Measurements from ENCODE around the gene USP5.
"Not testable (repeated sequence)": the region's sequence is repeated elsewhere in the genome, so short reads cannot be mapped to it uniquely, and the experiment has no call there.

Gene USP5

GRCh38 chr12:6904280-6905276 lies 52.6 kb downstream of the USP5 start, which contains the start of gene LRRC23:
LRRC23 (plus strand) TSS chr12:6904822; CDS start chr12:6905634, 812 bp downstream.
- TF ChIP-seq CTCF (IDR thresholded peaks at IDR 0.05; ENCODE audit: insufficient read depth, low read depth, low read length, missing control alignments) = no peak
- peak; percentile 97 for DNase-seq (ENCODE audit: low read depth)
- peak within 1 kb of the TSS; percentile 88 for H3K4me3 ChIP-seq (ENCODE audit: low read depth, low read length)

GRCh38 chr12:6905414-6906040 lies 53.6 kb downstream of the USP5 start:
- TF ChIP-seq CTCF (IDR thresholded peaks at IDR 0.05; ENCODE audit: insufficient read depth, low read depth, low read length, missing control alignments) = no peak
- DNase-seq (ENCODE audit: low read depth) = no peak
- peak overlapping the region; percentile 88 for H3K4me3 ChIP-seq (ENCODE audit: low read depth, low read length)

GRCh38 chr12:6908141-6908540 lies 56.2 kb downstream of the USP5 start:
- DNase-seq (ENCODE audit: low read depth); H3K4me3 ChIP-seq (ENCODE audit: low read depth, low read length): not testable (repeated sequence)

GRCh38 chr12:6909421-6910145 lies 57.6 kb downstream of the USP5 start:
- H3K4me3 ChIP-seq (ENCODE audit: low read depth, low read length) = no peak overlapping the region
- TF ChIP-seq CTCF (IDR thresholded peaks at IDR 0.05; ENCODE audit: insufficient read depth, low read depth, low read length, missing control alignments) = no peak
- no peak for DNase-seq (ENCODE audit: low read depth)

- H3K4me3 ChIP-seq (ENCODE audit: low read depth, low read length) = no peak overlapping the region
- no peak for DNase-seq (ENCODE audit: low read depth)
- TF ChIP-seq CTCF (IDR thresholded peaks at IDR 0.05; ENCODE audit: insufficient read depth, low read depth, low read length, missing control alignments) = no peak
Measured at GRCh38 chr12:6912164-6912935, 60.4 kb downstream of the USP5 start.

- peak; percentile 72 for DNase-seq (ENCODE audit: low read depth)
- TF ChIP-seq CTCF (IDR thresholded peaks at IDR 0.05; ENCODE audit: insufficient read depth, low read depth, low read length, missing control alignments) = no peak
- H3K4me3 ChIP-seq (ENCODE audit: low read depth, low read length) = peak within 1 kb of the TSS; percentile 75
Measured at GRCh38 chr12:6914246-6914946, 62.4 kb downstream of the USP5 start, which contains the start of gene ENO2. ENO2 (plus strand) TSS chr12:6914580; CDS start chr12:6915833, 1,253 bp downstream.

Measured in GM12865 (cell line).